Measurements from ENCODE around the gene VAV2. TPM values are rescaled to one million over a fixed set of nuclear protein-coding genes. Genes with fewer than 3 reads are reported as not detected.
"Not testable (repeated sequence)": the region's sequence is repeated elsewhere in the genome, so short reads cannot be mapped to it uniquely, and the experiment has no call there.

VAV2 gene
- polyA plus RNA-seq, 5 donors, result 30.1 to 40.7 (median 34.2) TPM

DNA sequence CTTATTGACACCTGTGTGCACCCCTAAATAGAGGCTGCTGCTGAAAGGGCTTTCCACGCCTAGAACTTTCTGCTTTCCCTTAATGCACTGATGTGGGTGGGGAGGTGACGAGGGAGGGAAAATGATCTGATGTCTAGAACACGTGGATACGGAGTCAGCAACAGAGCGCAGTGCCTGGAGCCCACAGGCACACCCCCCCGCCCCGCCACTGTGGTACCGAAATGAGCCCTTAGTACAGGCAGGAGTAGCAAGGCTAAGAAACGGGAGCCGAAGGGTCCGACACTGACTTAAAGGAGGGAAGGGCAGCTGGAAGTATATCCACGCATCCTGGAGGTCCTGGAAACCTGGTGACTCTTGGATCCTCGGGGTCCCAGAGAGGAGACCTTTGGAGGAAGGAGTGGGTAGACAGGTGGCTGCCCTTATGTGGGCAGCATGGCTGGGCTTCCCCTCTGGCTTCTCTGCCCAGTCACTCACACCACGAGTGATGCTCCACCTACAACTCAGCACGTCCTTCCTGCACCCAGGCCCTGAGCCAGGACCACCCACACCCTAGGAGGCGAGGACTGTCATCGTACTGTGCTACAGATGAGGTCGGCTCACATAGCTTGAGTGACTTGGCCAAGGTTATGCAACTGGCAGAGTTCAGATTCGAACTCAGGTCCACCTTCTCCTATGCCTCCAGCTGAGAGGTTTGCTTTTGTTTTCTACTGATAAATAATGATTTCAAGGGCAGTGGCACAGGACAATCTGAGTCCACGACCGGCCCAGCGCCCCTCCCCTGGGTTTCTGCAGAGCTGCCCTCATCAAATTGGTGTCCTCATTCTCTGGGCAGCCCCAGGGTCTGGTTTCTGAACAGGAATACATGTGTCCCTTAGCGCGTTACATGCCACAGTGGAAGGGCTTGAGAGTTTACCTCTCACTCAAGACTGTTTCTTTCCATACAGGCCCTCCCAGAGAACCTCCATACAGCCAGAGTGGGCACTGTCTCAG lies 4.7 kb upstream of the VAV2 start:
- DNase-seq, result no peak

DNA sequence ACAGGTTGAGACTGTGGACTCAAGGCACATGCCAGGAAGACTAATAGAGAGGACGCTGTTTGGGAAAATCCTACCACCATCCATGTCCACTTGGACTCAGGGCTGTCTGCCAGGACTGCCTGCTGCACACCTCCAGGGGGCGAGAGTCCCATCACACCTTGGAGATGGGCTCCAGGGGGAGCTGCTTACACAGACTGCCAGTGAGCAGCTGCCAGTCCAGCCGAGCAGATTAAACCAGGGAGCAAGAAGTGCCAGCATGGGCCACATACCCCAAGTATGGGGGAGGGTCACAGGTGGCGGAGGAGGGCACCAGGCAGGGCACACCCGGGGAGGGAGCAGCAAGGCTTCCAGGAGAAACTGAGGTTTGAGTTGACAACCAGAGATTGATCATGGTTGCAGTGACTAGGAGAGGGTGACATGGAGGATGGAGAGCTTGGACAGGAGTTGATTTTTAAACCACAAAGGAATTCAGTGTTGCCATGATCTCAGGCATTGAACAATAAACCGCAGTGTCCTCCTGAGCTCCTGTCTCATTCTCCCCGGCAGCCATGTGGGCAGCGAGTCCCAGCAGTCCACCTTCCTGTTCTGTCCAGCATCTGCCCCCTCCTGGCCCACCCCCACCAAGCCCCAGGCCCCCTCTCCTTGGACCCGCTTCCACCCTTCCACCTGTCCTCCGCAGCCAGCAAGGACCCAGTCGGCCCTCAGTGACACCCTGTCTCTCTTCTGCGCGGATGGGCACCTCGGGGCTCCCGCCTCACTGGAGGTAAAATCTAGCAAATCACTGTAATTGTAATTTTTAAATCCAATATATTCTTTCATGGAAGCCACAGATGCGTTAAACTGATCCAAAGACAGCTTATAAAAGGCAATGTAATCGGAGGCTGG lies 3.1 kb upstream of the VAV2 start:
- no peak for DNase-seq

DNA sequence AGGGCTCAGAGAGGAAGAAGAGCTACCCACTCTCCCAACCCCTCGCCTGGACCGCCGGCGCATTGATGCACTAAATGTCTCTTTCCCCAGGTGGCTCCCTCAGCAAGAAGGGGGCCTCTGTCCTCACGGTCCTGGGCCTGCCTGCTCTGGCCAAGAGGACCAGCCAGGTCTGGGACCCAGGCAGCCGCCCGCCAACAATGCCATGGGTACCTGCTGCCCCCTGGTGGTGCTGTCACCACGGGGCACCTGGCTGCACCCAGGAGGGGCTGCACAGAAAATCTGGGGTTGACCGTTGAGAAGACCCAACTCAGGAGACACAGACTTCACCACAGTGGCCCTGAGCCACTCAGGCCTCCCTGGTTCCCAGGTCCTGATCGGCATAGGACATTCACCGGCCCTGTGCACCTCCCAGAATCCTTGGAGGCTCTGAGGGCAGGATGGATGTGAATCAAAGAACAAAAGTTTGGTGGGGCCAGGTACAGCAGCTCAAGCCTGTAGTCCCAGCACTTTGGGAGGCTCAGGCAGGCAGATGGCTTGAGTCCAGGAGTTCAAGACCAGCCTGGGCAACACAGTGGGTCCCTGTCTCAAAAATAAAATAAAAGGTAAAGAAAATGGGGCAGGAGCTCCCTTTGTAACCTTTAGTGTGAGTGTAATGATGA lies 2.4 kb upstream of the VAV2 start:
- DNase-seq, result peak; percentile 54 to 66

DNA sequence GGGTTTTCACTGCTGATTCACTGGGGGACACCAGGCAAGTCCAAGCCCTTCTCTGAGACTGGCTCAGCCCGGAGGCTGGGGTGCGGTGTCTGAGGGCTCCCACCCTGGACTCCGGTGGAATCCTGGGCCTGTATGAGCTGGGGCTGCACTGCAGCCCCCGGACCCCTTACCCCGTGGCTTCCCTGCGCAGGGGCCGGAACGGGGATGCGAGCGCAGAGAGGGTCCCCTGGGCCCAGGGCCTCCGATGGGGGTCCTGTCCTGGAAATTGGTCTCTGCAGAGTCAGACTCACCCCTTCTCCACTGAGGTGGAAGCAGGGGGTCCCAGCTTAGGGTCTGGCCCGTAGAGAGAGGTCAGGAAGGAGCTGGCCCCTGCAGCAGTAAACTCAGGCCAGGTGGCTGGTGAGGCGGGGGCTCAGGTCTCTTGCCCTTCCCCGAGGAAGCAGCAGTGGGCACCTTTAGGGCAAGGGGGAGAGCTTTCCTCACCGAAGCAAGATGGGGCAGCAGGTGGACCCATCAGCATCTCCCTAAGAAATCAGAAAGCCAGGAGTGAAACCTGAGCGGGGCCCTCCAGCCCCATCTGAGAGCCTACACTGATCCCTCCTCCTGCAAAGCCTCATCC lies 1.6 kb upstream of the VAV2 start:
- no peak for DNase-seq

DNA sequence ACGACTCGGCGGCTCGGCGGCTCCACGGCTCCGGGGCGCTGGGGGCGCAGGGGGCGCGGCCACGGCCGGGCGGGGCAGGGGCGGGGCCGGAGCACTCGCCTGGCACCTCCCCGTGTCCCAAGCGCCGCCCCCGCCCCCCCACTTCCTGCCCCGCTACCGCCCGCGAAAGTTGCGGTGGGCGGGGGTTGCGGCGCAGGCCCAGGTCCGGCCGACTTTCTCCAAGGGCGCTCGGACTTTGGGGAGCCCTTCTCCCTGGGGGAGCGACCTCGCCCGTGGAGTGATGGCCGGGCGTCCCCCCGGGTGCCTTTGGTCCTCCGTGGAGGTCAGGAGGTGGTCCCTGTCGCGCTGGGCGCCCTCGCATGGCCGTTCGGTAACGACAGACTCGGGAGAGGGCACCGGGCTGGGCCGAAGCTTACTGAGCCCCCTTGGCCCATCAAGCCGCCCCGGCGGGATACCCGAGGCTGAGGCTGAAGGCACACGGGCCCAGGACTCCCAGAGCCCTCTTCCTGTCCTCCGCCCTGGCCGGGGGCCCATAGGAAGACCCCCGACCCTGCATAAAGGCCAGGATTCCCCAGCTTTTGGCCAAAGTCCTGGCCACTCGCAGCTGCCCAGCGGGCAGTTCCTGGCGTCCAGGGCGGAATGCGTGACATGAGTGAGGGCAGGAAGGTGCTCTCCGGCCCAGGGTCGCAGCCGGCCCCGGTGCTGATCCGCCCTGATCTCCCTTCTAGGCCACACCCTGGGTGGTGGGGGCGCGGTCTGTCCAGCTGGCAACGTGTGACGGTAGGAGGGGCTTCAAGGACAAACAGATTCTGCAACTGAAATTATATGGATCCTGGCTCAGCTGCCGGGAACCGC lies 883 bp upstream of the VAV2 start:
- DNase-seq, result peak; percentile 83 to 85

DNA sequence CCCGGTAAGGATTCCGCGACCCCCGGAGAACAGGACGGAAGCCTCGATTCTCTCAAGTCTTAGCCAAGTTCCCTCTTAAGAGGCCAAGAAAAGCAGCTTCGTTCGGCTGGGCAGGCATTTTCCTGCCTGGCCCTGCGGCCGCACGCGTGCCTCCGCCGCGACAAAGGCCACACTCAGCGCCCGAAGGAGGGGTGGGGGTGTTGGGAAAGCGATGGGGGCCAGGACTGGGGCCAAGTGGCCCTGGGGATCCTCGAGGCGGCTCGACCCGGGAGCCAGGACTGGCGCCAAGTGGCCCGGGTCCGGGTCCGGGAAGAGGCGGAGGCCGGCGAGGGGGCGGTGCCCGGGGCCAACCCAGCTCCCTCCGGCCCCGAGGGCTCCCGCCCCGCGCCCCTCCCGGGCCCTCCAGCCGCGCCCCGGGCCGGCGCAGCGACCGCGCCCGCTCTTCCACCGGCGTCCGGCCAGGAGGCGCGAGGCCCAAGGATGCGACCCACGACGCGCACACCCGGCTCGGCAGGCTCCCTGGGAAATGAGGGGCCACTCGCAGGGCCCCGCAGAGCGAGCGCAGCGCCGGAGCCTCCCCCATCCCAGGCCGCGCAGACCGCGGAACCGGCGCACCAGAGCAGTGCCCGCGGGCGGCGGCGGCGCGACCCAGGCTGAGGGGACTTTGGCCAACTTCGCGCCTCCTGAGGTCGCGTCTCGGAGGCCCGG lies 756 bp downstream of the VAV2 start:
- peak in 1 of 2 donors; percentile 39 for DNase-seq

DNA sequence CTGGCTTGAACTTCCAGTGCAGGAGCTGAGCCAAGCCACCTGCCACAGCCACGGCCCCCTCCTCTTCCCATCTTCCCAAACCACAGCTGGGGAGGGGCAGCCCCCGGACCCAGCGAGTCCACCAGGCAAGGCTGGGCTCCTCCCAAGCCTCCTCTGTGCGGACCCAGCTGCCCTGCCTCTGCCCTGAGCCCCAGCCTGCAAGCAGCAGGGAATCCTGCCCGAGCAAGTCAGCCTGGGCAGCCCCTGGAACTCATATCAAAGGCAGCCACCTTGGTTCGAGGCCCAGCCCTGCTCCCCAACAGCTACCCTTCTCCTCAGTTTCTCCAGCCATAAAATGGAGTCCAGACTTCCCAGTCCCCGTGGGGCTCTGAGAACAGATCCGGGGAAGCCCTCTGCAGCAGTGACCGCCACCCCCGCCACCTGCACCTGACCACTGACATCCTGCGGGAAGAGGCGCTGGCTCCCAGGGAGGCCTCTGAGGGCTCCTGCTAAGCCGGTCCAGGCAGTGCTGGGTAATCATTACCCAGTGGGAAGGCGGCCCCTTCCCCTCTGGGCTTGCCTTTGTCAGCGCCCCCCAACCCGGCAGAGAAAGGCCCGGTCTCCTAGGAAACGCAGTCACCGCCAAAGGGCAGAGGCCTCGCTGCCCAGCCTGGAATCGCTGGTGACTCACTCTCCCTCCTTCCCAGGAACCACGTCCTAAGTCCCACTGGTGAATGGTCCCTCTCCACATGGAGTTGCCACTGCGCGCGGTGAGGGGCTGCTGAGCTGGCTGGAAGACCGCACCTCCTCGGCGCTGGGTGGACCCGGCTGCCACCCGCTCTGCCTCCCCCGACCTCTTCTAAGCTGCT lies 1.5 kb downstream of the VAV2 start:
- peak; percentile 48 to 61 for DNase-seq

DNA sequence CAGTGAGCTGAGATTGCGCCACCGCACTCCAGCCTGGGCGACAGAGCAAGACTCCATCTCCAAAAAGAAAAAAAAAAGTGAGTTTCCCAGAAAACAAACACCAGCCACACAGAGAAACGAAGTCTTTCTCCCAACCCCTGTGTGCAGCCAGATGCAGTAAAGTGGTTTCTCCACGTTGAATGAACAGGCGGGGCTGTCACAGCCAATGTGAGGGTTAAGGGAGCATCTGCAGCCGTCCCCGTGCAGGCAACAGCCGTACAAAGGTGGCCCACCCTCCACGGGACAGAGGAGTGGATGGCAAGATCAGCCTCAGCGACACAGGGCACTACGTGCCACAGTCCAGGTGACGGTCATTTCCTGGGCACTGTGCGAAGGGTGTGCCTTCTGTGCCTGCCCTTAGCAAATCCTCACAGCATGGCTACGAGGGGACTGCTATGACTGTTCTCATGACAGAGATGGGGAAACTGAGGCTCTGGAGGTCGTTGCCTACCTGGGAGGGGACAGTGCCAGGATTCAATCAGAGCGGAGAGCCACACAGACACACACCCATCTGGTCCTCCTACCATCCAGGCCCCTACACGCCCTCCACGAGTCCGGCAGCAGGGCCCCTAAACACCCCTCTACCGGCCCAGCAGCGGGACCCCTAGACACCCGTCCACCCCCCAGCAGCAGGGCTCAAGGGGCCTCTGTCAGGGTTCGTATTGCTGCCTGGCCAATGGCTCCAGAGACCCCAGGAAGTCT lies 2.3 kb downstream of the VAV2 start:
- DNase-seq, result no peak

DNA sequence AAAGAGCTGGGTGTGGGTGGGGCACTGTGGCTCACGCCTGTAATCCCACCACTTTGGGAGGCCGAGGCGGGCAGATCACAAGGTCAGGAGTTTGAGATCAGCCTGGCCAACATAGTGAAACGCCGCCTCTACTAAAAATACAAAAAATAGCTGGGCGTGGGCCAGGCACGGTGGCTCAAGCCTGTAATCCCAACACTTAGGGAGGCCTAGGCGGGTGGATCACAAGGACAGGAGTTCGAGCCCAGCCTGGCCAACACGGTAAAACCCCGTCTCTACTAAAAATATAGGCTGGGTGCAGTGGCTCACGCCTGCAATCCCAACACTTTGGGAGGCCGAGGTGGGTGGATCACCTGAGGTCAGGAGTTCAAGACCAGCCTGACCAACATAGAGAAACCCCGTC lies 3.4 kb downstream of the VAV2 start:
- not testable (repeated sequence) for DNase-seq

DNA sequence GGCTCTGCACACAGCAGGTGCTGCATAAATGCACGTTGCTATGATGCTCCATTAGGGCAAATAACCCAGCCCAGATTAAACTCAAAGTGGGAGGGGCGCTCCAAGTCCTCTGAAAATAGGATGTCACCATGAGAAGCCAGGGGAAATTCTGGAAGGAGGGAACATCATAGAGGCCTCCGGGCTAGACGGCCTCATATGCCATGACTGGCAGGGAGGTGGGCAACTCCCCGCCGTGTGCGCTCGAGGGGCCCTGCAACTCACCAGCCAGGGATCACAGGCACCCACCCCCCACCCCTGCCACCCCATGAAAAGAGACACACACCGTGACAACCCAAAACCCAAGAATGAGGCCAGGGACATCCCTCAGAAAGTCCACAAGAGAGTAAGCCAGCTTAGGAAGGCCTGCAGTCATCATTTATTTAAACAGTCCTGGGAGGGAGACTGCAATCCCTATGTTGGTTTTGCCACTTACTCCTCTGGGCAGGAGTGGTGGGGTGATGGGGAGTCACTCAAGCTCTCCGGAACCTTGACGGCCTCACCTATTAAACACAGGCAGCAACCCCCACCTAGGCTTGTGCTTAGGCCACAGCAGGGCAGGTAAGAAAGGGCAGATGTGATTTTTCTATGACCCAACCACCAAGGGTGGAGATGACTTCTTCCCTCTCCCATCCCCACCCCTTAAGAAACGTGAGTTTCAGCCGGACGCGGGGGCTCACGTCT lies 4.0 kb downstream of the VAV2 start:
- DNase-seq, result no peak

DNA sequence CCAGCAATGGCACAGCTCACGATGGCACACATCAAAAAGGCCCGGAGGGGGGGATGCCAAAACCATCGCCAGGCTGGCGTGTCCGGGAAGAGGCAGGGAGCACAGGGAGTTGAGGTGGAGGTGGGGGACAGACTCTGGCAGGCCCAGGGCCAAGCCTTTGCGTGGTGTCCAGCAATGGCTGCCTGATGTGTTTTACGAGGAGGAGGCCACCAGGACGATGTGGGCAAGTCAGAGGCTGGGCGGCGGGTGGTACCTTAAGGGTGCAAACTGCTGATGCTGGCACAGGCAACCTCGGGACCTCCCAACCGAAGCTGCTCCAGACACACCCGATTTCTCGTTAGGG lies 4.7 kb downstream of the VAV2 start:
- no peak for DNase-seq

DNA sequence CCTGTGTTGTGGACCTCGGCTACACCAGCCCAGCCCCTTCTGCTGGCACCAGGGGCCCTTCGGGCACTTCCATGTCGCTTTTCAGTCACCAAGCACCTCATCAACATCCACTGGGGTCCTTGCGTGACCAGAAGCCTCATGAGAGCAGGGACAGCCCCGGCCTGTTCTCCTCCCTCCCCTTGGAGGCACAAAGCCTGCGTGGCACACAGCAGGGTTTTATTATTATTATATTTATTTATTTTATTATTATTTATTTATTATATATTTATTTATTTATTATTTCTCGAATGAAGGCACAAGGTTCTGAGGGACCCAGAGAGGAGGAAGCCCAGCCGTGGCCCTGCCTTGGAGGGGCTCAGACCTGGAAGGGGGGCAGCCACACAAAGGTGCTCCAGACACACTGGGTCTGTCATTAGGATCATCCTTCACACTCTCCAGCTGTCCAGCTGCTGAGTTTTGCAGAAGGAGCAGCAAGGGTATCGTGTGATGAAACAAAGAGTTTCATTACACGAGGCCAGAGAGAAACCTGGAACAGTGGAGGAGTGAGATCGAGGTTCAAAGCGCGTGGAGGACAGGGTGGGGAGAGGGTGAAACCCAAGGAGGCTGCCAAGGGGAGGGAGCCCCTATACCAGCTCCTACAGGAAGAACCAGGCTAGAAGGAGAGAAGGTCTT lies 5.2 kb downstream of the VAV2 start:
- DNase-seq, result no peak

DNA sequence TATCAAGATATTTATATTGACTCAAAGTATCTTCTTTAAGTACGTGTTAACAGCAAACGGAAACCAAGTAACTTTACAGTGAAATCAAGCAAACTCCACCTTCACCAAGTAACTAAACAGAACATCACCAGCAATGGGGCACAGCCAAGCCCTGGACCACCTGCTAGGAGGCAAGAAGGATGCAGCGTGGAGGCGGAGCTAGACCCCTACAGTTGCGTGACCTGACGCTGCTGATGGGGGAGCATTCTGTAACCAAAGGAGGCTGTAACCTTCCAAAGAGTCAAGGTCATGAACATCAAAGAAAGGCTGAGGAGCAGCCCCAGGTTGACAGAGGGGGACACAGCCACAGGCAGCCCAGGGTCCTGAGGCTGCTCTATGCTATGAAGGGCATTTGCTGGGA lies 6.1 kb downstream of the VAV2 start:
- no peak for DNase-seq

DNA sequence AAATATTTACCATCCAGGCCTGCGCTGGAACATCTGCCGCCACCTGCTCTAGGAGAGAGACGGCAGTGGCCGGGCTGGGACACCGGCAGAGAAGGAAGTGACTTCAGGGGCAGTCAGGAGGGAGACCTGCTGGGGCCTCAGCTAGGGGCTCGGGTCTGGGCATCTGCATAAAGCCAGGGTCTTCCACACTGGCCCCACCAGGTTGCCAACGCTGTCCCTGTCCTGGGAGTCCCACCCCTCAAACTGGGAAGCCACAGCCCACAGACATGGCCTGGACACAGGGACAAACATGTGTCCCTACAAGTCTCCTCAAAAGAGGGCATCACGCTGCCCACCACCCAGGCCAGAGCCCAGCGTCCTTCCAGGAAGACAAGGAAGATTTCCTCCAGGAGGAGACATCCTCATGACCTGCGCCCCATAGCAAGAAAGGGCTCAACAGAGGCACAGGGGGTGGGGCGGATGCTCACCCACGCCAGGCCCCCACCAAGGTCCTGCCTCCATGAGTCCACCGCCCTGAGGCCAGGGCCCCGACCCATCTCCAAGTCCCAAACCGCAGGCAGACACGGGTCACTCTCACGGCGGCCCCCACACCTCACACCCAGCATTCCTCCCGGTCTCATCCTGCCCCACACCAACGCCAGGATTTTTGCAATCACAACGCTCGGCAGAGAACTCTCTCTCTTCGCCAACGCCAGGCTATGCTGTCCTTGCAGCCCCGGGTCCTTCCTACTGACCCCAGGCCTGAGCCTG lies 9.0 kb downstream of the VAV2 start:
- DNase-seq, result no peak

DNA sequence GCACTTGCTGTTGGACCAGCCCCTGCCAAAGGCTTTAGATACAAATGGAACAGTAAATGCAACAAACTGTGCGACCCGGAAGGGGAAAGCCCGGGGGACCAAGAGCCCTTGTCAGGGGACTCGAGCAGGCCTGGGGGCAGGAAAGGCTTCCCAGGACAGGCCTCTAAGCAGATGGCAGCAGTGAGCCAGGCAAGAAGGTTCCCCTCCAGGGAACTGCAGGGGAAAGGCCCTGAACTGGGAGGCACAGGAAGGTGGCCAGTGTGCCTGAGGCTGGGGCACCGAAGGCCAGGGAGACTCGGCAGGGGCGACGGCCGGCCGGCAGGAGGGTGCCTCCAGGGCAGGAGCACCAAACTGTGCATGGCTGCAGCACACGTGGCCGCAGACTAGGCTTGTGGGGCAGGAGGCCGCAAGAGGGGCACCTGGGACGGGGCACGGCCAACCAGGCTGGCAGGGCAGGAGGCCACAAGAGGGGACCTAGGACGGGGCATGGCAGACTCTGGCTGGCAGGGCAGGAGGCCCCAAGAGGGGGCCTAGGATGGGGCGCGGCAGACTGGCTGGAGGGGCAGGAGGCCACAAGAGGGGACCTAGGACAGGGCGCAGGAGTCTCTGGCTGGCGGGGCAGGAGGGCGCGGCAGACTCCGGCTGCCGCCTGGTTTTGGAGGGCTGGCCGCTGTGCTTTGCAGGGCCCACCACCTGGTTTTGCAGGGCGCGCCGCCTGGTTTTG lies 10.0 kb downstream of the VAV2 start:
- no peak for DNase-seq

DNA sequence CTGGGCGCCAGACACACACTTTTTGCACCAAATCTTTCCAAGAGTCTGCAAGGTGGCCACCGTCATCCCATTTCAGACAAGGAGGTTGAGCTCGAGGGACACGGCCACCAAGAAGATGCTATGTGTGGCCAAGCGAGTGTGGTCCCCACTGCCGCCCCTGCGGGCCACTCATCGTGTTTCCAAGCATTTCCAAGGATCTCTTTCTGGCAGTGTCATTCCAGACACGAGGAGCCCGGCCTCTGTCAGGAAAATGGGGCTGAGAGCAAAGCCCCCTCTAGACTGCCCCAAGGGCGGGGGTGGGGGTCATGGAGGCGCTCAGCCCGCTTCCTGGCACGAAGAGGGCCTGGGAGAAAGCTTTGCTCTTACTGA lies 10.6 kb downstream of the VAV2 start:
- DNase-seq, result no peak

Measured in right lung (tissue), 5 donors.